HG03060 (cell line): ENCODE results near the gene TXLNG.
"Not testable (repeated sequence)": the region's sequence is repeated elsewhere in the genome, so short reads cannot be mapped to it uniquely, and the experiment has no call there.

Experiments
- ATAC-seq: cut with Tn5 transposase; IDR thresholded peaks from one replicate; pipeline ENCODE4 v1.9.1; 2021; ENCODE audit warnings: low read depth, moderate number of reproducible peaks; ENCODE audit not compliant: unreplicated experiment

The TXLNG gene

DNA sequence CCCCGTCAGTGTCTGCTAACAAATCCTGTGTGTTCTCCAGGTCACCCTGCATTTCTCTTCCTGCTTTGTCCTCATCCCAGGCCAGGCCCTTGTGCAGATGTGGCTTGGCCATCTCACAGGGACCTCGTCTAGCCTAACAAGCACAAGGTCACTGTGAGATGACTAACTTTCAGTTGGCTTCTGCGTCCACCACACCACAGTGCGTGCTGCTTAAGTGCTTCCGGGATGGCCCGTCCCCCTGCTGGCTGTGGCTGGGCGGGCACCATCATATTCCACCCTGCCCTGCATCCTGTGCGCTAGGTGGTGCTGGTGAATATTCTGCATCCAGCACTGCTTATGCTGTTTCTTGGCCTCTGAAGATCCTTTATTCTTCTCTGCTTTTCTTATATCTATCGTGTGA, 50.1 kb downstream of the TXLNG start:
- ATAC-seq = no peak

DNA sequence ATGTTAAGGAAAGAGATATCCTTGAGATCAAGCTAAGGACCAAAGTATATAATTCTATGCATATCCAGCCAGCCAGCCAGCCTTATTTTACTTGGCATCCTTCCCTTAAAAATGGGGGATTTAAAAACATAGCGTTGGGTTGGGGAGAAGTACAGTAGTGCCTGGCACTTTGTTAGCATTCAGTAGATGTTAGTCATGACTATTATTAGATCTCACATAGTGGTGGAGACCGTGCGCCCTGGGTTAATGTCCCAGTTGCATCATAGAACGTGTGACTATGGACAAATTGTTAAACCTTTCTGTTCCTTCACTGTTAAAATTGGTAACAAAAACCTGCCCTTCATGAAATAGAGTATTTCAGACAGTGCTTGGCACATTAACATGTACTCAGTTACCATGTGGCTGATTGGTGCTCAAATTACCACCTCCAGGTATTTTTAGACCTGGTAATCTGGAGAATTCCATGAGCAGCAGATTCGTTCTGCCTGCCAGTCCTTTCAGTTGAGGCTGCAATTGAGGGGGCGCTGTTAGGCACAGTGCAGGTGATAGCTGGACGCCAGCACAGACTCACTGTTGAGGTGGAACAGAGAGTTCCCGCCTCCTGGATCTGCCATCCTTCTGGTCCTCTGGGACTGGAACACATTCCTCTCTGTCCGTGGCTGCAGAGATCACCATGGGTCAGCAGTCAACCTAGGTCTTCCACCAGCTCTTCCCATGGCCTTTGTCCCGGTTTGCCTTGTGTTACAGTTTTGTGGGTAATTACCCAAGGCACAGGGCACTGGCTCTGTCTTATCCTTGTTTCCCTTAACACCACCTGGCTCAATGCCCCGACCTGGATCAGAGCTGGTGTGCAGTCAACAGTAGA, 52.2 kb downstream of the TXLNG start:
- ATAC-seq = no peak

GRCh38 chrX:16839219-16839851, 53.1 kb downstream of the TXLNG start:
- ATAC-seq = no peak

GRCh38 chrX:16839852-16840460, 53.7 kb downstream of the TXLNG start:
- no peak for ATAC-seq

DNA sequence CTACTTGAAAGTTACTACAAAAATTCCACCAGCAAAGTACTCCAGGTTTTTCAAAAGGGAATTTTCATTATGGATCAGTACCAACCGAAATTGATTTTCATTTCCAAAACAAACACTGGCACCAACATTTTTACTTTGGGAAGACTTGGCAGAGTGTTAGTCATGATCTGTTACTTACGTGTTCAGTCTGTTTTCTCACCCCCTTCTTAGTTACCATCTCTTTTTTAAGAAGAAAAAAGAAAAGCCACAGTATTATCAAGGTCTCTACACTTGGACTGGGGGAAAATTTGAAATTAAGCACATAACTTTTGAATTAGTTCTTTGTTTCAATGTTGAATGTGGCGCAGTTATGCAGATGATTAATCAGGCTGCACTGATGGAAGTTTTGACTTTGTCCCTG, 56.4 kb downstream of the TXLNG start:
- no peak for ATAC-seq

GRCh38 chrX:16843208-16843909, 57.1 kb downstream of the TXLNG start:
- no peak for ATAC-seq

- ATAC-seq = no peak
These were observed 59.4 kb downstream of the TXLNG start for GRCh38 chrX:16845686-16846085.

DNA sequence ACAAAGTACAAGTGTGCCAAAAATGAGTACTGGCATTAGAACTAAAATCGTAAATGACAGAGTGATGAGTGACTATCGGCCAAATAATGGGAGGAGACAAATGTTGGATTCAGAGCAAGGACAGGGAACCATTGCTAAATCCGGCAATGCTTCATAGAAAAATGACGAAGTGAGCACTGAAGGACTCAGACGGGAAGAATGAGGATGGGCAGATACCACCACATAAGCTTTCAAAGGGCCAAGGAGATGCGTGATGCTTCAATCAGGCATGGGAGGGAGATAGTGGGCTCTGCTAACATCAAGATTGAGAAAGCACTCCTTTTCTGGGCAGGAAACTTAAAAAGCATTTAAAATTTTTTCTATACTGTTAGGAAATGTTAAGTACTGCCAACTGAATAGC, 62.3 kb downstream of the TXLNG start:
- no peak for ATAC-seq

DNA sequence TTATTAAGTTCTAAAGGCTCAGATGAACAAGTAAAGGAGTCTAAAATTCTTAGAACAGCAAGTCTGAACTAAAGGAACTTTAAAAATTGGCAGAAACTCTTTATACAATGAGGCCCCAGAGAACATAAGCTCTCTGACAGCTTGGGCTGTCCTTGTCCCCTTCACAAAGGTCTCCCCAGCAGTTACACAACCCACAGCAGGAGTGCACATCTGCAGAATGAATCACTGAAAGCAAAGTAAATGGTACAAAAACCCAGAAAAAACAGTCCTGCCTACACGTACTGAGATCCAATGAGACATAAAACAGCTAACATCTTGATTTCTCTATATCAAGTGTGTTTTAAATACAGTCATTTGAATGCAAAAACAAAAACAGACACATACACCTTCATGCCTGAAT, 65.2 kb downstream of the TXLNG start:
- ATAC-seq = no peak

DNA sequence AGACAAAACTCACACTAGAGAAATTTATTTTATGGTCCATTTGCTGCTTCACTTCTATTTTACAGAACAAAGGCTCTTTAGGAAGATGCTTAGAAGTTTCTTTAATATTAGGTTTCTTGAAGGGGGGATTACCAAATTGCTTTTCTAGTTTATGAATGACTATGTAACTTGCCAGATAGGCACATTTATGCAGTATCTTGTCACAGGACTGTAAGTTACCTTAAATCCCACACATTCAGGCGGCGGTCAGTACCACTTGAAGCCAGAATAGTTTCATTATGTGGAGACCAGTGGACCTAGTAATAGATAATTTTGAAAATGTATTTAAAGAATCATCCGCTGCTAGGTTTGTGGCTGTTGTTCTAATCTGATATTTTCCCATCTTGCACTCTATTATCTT, 65.6 kb downstream of the TXLNG start:
- no peak for ATAC-seq

DNA sequence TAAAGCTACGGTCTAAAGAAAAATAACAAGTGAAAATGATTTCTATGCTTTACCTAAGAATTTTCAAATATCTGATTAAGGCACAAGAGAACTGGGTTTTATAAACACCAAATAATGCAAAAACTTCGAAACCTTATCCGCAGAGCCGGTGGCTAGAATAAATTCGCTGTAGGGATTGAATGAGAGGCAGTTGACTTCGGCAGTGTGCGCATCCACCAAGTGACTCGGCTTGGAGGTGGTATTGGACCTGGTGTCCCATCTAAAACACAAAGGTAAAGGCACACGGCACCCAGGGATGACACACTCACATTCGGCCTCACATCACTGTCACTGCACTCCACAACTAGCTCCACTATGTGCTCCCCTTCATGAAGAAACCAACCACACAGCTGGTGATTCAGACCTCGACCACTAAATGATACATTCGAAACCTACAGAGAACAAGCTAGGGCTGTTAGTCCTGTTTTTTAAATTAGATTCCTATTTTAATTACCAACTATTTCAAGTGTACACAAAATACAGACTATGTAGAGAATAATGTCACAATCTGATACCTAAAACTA, 66.4 kb downstream of the TXLNG start:
- ATAC-seq = no peak

- no peak for ATAC-seq
These were observed 67.3 kb downstream of the TXLNG start for GRCh38 chrX:16853537-16853936.

GRCh38 chrX:16855363-16856075, 69.3 kb downstream of the TXLNG start:
- no peak for ATAC-seq

DNA sequence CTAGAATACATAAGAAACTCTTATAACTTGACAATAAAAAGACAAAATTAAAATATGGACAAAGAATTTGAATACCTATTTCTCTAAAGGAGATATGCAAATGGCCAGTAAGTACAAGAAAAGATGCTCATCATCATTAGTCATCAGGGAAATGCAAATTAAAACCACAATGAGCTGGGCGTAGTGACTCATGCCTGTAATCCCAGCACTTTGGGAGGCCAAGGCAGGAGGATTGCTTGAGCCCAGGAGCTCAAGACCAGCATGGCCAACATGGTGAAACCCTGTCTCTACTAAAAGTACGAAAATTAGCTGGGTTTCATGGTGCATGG, 69.8 kb downstream of the TXLNG start:
- not testable (repeated sequence) for ATAC-seq

GRCh38 chrX:16856744-16857143, 70.5 kb downstream of the TXLNG start:
- ATAC-seq = no peak

DNA sequence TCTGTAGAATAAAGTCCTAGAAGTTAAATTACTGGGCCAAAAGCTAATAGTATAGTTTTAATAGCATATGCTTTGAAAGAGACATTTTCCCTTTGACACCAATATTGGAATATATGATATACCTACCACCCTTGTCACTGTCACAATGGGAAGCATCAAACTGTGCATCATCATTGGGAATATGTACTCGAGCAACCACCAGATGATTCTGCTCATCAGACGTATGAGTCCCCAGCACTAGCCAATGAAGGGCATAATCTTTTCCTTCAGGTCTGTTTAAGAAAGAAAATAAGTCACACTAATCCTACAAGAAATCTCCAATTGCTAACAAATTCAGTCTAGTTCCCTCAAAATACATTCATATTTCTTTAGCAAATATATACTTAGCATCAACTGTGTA, 76.6 kb downstream of the TXLNG start:
- ATAC-seq = no peak

DNA sequence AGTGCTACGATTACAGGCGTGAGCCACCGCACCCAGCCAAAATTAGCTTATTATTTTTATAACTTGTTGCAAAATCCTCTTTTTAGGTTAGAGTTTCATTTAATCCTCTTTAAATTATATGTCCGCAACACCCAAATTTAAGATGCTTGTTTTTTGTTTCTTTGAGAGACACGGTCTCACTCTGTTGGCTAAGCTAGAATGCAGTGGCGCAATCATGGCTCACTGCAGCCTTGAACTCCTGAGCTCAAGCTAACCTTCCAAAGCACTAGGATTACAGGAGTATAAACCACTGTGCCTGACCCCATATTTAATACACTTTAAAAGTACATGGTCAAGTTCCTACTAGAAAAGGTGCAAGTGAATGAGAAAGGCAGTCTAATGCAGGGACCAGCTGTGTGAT, 81.7 kb downstream of the TXLNG start:
- no peak for ATAC-seq

DNA sequence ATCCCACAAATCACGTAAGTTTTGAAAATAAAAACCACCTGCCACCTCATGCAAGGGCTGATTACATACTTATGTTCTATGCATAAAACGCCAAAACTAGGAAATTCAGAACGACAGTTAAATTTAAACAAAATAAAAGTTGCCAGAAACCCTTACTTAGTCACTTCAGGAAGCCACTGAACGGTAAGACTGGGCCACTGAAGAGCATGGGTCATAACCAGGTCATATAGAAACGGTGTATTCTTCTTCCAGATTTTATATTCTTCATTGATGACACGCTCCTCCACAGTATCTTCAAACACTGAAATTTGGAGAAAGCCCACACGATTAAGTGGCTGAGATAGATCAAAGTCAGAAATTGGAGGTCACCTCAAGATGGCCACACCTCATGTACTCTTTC, 82.7 kb downstream of the TXLNG start:
- no peak for ATAC-seq

DNA sequence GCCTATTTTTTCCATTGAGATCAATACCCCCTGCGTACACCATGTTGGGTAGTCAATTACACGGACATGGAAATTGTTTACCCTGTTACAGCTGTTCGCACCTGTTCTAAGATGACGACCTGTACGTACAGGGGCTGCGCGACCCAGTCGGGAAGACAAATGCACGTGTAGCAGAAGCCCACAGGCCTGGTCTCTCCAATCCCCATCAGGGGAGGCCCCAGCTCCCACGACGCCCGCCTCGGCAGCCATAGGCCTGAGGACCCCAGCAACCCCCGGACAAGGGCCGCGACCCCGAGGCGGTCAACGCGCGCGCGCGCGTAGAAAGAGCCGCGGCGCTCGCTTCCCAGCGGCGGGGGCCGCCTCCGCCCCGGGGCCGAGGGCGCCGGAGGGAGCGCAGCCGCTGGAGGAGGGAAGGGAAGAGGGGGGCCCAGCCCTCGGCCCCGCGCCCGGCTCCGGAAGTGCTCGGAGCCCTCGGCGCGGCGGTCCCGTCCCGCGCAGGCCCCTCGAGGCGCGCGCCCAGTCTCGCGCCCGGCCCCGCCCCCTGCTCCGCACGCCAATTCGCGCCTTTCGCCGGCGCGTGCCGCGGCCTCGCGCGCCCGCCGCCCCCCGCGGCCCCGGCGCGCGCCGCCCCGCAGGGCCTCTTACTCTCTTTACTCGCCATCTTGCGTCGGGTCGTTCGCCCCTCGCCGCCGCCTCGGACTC, 83.3 kb downstream of the TXLNG start:
- ATAC-seq = no peak
